ENCODE results near the gene CXCL9.
"Not testable (repeated sequence)": the region's sequence is repeated elsewhere in the genome, so short reads cannot be mapped to it uniquely, and the experiment has no call there.

The CXCL9 gene

GRCh38 chr4:76007089-76007862 lies at the start of gene CXCL9:
TSS of gene CXCL9 (minus strand) at chr4:76007509. CDS start at chr4:76007449, 60 bp downstream.
- DNase-seq: no peak

GRCh38 chr4:76055421-76055820 lies 48.1 kb upstream of the CXCL9 start:
- no peak for DNase-seq

- no peak for DNase-seq
These were observed 47.7 kb upstream of the CXCL9 start for GRCh38 chr4:76055016-76055415.

- DNase-seq: no peak
These were observed 46.4 kb upstream of the CXCL9 start for GRCh38 chr4:76053730-76054129.

- not testable (repeated sequence) for DNase-seq
These were observed 43.3 kb upstream of the CXCL9 start for GRCh38 chr4:76050560-76051050.

- not testable (repeated sequence) for DNase-seq
These were observed 42.6 kb upstream of the CXCL9 start for GRCh38 chr4:76049860-76050416.

- not testable (repeated sequence) for DNase-seq
These were observed 37.4 kb upstream of the CXCL9 start for GRCh38 chr4:76044686-76045085.

GRCh38 chr4:76043306-76043705 lies 36.0 kb upstream of the CXCL9 start:
- not testable (repeated sequence) for DNase-seq

- not testable (repeated sequence) for DNase-seq
These were observed 35.1 kb upstream of the CXCL9 start for GRCh38 chr4:76042241-76042998.

- no peak for DNase-seq
These were observed 29.5 kb upstream of the CXCL9 start for GRCh38 chr4:76036855-76037254.

GRCh38 chr4:76035799-76036380 lies 28.6 kb upstream of the CXCL9 start, which contains the start of gene CXCL11:
TSS of gene CXCL11 (minus strand) at chr4:76036070. CDS start at chr4:76035987, 83 bp downstream.
- DNase-seq: no peak

- DNase-seq: no peak
These were observed 27.8 kb upstream of the CXCL9 start for GRCh38 chr4:76035141-76035540.

- no peak for DNase-seq
These were observed 22.0 kb upstream of the CXCL9 start for GRCh38 chr4:76029300-76029699.

GRCh38 chr4:76028350-76028765 lies 21.0 kb upstream of the CXCL9 start:
- no peak for DNase-seq

GRCh38 chr4:76024065-76024464 lies 16.8 kb upstream of the CXCL9 start:
- DNase-seq: no peak

- DNase-seq: no peak
These were observed 16.1 kb upstream of the CXCL9 start, which contains the start of gene CXCL10 for GRCh38 chr4:76023389-76023788. TSS of gene CXCL10 (minus strand) at chr4:76023497. CDS start at chr4:76023431, 66 bp downstream.

GRCh38 chr4:76022677-76023076 lies 15.4 kb upstream of the CXCL9 start:
- no peak for DNase-seq

- no peak for DNase-seq
These were observed 14.7 kb upstream of the CXCL9 start for GRCh38 chr4:76022031-76022430.

- no peak for DNase-seq
These were observed 9.9 kb upstream of the CXCL9 start for GRCh38 chr4:76017056-76017686.

- DNase-seq: no peak
These were observed 9.1 kb upstream of the CXCL9 start for GRCh38 chr4:76016393-76016792.

GRCh38 chr4:76013540-76013939 lies 6.2 kb upstream of the CXCL9 start:
- no peak for DNase-seq

GRCh38 chr4:76012388-76012801 lies 5.1 kb upstream of the CXCL9 start:
- no peak for DNase-seq
